Ammon's horn (tissue), 1 donor: ENCODE data around the gene SPNS3.

ENCODE experiments used
- DNase-seq: peaks from one replicate; pipeline ENCODE4 v3.0.0-alpha.2; 2016; ENCODE audit warnings: low spot score

SPNS3 gene

DNA sequence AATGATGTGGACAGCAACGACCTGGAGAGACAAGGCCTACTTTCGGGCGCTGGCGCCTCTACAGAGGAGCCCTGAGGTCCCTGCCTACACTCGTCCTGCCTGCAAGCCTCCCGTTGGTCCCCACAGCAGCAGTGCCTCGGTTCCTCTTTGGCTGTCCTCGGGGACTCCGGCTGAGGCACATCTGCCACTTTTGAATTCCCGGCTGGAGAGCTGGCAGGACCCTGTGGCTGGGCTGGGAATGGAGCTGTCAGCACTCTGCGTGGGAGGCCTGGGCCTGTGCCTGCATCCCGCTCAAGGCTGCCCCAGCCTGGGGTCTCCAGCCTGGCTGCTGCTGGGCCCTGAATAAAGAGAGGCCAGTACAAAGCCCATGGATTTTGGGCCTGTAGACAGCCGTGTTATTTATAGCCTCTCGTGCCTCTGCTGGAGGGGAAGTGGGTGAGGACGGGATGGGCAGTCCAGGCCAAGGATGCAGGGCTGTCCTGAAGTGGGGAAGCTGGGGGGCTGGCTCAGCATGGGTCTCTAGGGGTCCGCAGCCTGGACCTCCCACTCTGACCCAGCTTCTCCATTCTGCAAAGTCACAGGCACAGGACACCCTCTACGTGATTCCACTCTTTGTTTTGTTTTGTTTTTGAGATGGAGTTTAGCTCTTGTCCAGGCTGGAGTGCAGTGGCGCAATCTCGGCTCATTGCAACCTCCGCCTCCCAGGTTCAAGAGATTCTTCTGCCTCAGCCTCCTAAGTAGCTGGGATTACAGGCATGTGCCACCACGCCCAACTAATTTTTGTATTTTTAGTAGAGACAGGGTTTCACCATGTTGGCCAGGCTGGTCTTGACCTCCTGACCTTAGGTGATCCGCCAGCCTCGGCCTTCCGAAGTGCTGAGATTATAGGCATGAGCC is 54.3 kb downstream of the SPNS3 start:
- no peak for DNase-seq

DNA sequence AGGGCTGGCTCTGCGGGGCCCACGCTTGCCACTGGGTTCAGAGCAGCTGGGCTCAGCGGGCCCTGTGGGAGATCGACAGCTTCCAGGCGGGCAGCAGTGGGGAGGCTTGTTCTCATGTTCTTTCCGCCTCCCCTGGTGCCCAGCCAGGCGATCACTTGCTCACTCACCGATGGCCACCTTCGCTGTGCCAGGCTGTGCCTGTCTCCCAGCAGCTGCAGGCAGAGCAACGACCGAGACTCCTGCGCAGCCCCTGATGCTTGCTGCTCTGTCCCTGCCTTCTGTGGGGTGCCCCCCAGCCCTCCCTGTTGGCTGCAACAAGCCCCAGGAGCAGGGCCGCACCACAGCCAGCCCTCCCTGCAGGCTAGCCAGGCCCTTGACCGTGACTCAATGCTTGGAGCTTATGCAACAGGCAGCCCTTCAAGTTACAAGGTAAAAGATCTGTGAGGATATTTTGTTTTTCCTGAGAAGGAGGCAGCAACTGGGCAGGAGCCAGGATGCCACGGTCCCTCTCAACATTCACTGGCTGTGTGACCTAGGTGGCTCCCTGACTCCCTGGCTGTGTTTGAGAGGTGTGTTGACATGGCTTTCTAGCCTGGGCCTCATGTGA is 55.4 kb downstream of the SPNS3 start:
- DNase-seq = no peak

DNA sequence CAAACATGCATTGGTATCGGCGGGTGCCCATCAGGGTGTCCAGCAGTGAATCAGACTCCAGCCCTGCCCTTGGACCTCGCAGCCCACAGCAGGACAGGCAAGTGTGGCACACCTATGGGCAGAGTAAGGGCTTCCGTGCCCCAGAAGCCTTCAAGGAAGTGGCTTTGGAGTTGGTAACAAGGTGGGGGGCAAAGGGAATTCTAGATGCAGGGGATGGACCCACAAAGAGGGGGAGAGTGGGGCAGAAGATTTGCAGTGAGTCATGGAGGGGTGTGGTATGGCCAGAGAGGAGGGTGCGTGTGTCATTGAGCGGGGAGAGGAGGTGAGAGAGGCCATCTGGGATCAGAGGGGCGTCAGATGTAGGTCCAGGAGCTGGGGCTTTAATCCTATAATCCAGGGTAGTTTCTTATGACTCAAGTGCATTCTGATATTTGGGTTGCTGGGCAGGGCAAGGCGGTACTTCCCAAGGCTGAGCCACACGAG is 56.4 kb downstream of the SPNS3 start:
- DNase-seq = no peak

DNA sequence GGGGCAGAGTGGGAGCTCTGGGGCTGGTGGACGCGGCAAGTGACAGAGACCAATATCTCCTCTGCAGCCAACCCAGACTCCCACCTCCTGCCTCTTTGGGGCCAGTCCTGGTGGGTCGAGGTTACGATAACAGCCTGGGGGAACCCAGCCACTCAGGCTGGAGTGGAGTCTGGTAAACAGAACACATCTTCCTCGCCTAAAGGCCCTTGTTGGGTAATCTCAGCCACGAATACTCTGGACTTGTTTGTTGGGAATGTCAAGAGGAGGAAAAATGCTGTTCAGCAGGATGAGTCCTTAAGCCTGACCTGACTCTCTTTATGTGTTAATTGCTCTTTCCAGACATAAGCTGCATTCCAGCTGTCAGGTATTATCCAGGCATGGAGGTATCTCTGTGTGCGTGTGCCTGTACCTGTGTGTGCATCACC is 56.9 kb downstream of the SPNS3 start:
- DNase-seq = no peak

DNA sequence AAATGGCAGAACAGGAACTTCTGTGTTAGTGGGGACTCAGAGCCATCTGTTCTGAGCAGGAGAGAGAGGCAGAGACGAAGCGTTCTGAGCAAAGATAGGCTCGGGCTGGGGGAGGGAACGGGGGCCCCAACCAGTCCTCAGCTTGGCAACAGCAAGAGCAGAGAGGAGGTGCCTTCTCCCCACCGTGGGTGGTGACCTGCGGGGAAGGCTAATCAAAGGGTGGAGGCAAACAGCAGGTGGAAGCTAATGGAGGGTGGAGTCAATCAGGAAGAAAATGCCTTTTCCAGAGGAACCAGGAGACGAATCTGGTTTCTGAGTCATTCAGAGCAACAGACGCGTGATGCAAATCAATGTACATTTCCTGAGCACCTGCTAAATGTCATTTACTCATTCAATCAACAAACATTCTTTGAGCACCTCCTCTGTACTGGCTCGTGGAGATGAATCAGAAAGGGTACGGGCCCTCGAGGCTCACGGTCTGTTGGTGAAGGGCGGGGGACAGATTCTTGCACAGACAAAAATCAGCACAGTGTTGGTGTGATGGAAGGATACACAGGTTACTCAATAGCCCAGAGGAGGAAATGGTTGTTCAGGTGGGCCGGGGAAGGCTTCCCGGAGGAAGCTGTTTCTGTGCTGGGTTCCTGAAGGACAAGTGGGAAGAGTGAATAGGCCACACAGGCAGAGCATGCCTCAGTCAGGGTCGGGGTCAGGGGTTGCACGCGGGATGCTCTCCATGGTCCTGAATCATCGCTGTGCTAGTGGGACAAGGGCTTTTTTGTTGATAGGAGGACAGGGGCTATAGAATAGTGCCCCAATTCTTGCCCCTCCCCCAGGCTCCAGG is 59.2 kb downstream of the SPNS3 start:
- no peak for DNase-seq

DNA sequence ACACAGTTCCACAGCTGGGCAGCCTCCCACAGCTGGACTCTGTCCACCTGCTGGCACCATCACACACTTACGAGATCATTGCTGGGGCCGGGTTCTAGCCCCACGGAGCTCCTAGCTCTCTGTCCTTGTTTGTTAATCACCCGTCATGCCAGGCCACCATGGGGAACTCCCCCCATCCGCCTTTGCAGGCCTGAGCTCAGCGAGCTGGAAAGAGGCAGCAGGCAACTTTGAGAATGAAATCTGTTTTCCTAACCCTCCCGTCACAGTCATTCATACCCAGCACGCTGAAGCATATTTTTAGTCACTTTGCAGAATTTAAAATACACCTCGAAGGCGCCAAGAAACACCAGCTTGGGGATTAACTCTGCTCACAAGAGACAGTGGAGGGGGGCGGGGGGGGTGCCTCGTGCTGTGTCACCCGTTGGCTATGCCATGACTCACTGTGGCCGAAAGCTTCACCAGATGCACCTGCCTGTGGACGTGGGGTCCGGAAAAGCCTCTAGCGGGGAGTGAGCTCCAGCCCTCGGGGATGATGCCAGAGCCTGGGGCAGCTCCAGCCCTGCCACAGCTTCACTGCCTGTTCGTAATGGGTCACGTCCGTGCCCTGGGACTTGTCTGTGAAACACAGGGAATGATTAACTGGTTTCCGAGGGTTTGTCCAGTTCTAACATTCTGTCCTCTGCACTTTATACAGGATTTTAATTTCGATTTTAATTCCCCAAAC is 63.5 kb downstream of the SPNS3 start:
- no peak for DNase-seq

DNA sequence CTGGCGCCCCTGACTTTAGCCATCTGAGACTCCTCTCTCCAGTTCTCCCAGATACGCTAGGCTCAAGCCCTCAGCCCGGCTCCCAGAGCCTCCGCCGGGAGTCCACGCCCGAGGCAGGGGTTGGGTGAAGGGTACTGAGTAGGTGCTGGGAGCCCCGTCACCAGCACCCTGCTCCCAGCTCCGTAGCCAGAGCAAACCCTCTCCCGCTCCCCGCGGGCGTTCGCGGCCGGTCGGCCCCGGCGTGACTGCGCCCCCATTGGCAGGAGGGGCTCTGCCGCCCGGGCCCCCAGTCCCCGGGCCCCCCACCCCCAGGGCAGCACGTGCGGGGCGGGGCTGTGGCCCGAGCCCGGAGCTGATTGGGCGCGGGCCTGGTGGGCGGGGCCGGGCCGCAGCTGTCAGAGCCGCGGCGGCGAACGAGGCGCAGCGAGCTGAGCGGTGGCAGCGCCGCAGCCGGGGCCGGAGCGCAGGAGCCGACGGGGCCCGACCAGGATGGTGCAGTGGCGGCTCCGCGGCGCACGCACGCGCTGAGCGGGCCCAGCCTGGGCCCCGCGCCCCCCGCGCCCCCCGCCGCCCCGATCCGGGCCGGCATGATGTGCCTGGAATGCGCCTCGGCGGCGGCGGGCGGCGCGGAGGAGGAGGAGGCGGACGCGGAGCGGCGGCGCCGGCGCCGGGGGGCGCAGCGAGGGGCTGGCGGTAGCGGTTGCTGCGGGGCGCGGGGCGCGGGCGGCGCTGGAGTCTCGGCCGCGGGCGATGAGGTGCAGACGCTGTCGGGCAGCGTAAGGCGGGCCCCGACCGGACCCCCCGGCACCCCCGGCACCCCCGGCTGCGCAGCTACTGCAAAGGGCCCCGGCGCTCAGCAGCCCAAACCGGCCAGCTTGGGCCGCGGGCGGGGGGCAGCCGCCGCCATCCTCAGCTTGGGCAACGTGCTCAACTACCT is 65.0 kb downstream of the SPNS3 start, which contains the start of gene SPNS2:
Gene SPNS2 (plus strand): TSS at position 421 of the 937 bp plus-strand sequence. CDS start 167 bp downstream, at position 588.
- peak; percentile 90 for DNase-seq

DNA sequence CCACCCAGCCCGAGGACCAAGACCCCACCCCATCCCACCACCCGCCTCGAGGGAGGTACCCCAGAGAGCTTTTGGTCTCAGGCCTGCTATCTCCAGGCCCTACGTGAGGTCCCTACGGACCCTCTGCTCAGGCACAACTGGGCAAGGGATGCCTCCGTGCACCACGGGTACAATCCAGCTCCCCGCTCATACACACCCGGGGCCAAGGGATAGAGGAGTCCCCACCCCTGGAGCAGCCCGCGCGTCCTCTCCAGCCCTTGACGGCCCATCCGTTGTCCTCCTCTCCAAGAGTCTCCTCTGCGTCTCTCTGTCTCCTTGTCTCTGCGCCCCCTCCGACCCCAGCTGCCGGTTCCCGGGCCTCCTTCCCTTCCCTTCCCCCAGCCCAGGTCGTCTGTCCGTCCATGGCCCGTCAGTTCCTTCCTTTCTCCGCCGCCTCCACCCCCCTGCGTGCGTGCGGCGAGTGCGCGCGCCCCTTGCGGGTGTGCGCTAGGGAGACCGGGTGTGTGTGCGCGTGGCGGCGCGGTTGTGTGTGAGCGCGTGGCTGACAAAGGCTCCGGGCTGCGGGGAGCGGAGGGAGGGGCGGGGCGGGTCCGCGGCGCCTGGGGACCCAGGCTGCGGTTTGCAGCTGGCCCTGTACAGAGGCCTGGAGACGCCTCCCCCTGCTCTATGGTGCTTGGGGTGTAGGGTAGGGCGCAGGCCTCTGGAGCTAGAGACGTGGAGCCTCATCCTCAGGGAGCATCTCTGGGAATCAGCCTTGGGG is 65.9 kb downstream of the SPNS3 start:
- DNase-seq = peak; percentile 77

DNA sequence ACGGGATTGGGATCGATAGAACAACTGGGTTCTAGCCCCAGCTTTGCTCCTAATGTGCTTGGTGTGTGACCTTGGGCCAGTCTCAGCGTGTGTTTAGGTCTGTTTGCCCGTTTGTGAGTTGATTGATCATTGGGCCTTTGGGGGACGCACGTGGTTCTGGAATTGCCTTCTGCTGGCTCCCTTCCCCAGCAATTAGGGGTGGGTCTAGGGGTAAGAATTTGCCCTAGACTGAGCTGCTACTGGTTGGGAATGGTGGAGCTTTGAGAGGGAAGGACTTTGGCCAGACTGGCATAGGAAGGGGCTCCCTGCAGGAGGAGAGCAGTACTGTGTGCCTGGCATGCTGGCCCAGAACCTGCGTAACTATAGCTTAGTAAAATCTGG is 66.4 kb downstream of the SPNS3 start:
- no peak for DNase-seq

DNA sequence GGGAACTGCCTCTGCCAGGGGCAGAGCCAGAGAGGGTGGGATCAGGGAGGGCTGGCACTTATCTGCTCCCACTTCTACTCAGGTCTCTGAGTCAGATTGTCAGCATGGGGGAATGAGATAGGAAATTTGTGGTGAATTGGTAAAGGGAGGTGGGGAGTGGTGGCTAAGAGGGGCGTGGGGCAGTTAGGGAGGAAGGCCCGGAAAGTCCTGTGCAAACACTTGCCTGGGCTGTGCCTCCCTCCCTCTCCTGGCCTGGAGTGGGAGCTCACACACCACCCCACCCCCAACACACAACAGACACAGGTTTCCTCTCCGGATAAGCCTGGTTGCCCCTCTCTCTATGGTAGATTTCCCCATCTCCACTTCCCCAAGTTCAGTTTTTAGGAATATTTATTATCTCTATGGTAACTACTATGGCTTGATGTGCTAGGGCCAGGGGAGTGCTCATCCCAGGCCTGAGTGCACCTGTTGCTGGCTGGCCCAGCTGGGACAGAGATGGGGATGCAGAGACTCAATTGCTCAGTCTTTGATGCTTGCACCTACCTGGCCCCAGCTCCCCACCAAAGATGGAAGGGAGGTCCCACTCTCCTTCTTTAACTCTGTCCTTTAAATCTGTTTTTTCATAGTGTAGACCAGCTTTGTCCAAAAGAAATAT is 67.7 kb downstream of the SPNS3 start:
- DNase-seq = no peak

DNA sequence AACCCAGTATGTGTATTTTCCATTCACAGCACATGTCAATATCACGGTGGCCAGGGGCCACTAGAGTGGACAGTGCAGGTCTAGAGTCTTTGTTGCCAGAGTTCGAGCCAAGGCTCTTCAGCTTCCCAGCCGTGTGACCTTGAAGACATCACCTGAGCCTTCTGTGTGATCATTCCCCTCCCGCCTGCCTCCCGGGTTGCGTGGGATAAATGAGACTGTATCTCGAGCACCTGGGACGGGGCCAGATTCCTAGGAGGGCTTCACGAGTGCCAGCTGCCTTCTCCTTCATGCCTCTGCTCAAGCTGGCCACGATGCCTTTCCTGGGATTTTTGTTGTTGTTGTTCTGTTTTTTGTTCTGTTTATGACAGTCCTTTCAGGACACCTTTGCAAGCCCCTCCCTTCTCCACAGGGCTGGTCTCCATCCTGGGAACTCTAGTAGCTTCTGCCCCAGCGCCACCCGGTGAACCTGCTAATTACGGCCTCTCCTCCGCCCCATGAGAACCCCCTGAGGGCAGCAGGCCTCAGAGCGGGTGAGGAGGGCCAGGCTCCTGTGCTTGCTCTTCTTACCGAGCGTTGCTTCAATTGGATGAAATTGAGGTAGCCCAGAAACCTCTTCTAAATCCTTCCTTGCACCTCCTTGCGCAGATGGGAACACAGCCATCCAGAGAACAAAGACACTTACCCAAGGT is 68.9 kb downstream of the SPNS3 start:
- DNase-seq = no peak

DNA sequence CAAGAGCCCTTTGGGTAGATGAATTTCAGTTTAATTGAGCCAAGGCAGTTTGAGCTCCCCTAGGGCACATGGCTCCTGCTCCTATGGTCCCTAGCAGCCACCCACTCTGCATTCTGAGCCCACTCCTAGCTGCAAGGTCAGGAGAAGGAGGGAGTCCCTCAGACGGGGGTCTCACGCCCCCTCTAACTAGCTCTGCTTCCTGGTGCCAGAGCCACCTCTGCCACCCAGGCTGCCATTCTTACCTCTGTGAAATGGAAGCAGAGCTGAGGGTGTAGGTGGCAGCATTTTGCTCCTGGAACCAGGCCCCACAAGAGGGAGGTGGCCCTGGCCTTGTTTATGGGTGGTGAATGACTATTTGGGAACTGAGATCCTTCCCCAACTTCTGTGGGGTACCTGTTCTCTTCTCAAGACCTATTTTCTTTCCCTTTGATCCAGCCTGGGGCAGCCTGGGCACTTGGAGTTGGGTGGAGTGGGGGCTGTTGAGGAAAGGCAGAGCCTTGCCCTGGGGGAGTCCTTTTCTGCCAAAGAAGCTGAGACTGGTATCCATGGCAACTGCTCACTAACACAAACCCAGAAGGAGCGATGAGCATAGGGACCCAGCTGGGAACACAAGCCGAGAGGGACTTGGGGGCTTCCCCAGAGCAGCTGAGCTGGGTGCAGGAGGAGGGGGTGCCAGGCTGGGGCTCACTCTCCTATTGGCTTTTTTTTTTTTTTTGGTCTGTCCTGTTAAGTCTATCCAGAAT is 69.7 kb downstream of the SPNS3 start:
- DNase-seq = peak; percentile 43

DNA sequence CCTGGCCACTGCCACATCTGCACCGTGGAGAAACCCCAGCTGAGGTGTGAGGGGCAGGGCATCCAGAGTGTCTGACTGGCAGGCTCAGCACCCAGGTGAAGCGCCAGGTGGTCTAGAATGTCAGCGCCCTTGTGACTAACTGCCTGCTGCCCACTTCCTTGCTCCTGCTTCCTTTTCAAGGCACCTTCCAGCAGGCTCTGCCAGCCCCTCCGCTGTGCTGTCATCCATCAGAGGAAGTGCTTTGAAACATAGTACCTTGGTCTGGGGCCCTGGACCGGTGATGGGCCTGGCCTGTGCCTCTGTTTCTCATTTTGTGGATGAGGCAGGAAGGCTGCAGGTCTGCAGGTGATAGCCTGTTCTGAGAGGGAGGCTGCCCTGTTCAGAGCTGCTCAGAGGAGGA is 70.4 kb downstream of the SPNS3 start:
- DNase-seq = no peak

DNA sequence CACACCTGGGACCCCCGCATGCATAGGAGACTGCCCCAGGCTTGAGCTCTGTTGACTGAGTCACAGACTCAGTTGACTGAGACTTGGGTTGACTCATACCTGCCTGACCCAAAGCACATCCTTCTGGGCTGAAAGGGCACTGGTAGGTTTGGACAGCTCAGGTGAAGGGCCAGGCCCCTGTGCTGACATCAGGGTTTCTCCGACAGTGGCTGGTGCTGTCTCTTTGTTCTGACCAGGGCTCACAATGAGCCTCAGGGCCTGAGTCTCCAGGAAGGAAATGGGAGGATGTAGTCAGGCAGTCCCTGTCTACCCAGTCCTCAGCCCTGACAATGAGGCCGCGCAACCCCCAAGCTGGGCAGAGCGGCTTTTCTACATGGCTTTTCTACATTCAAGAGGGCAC is 71.4 kb downstream of the SPNS3 start:
- DNase-seq = no peak

DNA sequence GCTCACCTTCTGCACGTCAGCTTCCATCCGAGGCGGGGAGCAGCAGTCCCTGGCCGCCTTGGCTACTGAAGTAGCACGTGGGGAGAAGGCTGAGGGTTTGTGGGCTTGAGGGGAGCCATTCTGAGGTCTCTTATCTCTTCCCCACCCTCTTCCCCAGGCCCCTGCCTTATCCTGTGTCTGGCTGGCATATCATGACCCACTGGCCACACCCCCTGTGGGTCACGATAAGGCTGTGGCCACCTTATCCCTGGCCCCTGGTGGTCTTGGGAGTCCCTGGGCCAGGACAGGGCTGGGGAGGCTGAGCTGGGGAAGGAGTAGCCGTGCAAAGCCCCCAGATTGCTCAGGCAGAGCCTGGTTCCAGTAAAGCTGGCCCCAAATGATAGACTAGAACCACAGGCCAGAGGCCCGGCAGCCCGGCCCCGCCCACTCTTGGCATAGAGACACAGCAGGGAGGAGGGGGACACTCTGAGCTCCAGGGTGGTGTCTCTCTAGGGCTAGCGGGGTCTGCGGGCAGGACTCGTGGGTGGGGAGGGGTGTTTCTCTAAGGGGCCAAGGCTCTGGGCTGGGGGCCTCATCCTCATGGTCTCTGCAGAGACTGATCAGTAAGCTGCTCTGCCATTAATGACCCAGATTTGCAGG is 72.6 kb downstream of the SPNS3 start:
- no peak for DNase-seq

DNA sequence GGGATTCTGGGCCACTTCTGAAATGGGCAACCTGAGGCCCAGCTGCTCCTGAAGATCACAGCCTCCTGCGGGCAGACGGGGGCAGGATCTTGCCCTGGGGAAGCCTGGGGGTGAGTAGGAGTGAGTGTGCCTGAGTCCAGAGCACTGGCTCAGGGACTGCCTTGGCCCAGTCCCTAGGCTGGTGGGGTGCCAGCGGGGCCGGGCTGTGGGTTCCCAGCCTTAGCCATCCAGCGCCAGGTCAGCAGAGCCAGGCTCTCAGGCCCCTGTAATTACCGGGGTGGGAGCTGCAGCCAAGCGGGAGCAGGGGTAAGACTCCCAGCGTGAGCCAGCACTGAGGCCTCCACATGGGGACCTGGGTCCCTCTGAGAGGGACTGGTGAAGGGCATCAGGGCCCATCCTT is 73.2 kb downstream of the SPNS3 start:
- DNase-seq = no peak

DNA sequence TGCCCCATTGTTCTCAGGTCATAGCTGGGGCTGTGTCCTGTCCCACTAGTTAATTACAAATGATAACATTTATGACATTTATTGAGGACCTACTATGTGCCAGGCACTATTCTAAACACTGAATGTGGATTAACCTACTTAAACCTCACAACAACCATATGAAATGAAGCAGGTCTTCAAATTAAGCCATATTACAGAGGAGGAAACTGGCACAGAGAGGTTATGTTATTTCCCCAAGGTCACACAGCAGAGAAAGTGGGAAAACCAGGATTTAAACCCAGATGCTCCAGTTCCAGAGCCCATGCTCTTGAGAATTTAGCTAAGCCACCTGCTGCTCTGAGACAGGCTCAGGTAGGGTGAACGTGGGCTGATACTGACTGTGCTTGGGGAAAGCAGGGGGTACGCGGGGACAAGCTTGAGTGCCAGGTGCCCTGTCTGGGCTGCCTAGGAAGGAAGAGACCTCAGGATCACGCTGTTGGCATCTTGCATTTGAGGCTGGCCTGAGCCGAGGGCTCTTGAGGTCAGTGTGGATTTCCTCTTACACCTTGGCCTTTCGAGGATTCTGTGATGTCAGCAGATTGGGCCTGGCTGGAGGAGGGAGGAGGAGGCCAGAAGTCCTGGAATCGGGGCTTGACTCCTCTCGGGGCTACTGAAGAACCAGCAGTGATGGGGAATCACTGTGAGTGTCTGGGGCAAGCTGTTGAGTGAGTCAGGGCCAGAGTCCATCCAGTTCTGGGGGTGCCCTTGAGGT is 73.8 kb downstream of the SPNS3 start:
- DNase-seq = no peak
